HUDEP-2 (cell line): ENCODE measurements around the gene OR2M2.

Experiments
- DNase-seq, 76 experiments: peaks; one replicate each; lab custom pipeline; 2025; ENCODE audit not compliant: unreplicated experiment in 76 of 76; lab: John Stamatoyannopoulos, UW

The OR2M2 gene

DNA sequence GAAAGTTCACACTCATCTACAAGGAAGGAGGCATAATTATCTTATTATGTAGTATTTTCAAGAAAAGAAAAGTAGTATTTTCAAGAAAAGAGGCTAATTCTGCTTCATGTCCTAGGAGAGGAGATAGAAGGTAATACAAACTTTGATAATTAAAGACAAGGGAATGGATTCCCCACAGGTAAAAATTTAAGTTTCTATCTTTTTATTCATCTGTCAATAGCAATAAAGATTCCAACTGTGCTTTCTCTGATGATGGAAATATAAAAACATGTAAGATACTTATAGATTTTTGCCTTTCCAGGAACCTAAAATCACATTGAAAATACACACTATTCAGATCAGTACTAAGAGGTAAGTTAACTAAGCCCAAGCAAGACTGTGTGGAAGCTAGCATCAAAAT, at the start of gene OR2M2:
Gene OR2M2, plus strand, starts transcription at position 301 of the 400 bp plus-strand sequence. CDS start 5,165 bp downstream, outside the sequence.
- no peak for DNase-seq

GRCh38 chr1:248127653-248128052, 47.0 kb upstream of the OR2M2 start:
- DNase-seq: no peak

- DNase-seq: no peak
These were observed 37.8 kb upstream of the OR2M2 start for GRCh38 chr1:248136811-248137210.

DNA sequence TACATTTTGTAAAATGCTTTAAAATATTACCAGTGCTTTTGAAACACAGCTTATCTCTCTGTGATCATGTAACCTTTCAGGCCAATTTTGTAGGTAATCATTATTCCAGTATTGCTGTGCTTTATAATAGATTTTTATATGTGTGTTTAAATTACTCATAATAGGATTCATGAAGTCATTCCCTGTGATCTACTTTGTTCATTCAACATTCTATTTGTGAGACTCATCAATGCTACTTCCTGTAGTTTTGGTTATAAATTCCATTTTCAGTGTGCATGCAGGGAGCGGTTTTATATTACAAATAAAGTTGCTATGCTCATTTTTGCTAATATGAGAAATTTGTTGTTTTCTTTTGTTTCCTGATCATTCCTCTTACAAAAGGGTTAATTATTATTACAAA, 33.8 kb upstream of the OR2M2 start:
- no peak for DNase-seq

- no peak for DNase-seq
These were observed 31.3 kb upstream of the OR2M2 start for GRCh38 chr1:248143311-248143710.

DNA sequence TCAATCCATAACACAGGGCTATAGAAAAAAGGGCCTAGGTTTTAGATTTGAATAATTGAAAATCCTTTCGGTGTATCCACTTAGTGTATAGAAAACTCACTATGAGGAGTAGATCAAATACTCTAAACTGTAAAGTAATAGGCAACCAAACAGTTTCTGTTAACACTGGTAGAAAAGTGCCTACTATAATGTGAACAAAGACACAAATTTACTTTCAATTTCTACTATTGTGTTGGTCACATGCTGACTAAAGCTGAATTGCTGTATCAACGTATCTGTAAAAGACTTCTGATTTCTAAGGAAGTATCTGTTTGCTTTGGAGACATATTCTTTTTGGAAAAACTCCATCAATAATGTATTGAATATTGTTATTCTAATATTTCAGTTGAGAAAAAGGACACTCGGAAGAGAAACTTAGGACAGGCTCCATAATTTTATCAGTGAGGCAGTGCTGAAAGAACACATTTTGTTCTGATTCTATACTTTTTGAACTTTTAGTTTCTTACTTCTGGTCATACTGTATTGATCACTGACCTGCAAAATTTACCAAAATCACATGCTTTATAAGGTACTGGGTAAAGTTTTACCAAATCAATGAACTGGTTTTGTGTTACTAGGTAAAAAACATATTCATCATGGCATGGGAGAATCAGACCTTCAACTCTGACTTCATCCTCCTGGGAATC, 30.0 kb upstream of the OR2M2 start, which contains the start of gene OR2M5:
Gene OR2M5, plus strand, starts transcription at position 636 of the 686 bp plus-strand sequence. Its CDS starts 0 bp downstream, at position 636.
- DNase-seq: no peak

- DNase-seq: no peak
These were observed 22.4 kb upstream of the OR2M2 start for GRCh38 chr1:248152056-248152827.

DNA sequence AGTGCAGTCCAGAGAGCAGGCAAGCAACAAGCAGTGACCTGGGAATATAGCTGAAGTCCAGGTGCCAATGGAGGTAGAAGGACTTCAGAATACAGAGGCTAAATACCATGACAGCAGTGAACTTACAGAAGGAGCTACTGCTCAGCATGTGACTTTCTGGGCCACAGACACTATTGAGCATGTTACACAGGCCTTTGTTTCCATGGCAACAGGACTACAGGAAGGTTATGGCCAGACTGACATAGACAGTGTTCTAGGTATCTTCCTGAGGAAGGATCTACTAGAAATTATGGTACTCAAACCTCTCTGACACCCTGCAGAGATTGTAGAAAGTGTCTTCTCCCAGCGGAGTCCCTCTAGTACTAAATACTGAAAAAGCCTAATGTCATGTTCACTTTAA, 18.7 kb upstream of the OR2M2 start:
- no peak for DNase-seq

GRCh38 chr1:248158758-248159157, 15.9 kb upstream of the OR2M2 start:
- no peak for DNase-seq

DNA sequence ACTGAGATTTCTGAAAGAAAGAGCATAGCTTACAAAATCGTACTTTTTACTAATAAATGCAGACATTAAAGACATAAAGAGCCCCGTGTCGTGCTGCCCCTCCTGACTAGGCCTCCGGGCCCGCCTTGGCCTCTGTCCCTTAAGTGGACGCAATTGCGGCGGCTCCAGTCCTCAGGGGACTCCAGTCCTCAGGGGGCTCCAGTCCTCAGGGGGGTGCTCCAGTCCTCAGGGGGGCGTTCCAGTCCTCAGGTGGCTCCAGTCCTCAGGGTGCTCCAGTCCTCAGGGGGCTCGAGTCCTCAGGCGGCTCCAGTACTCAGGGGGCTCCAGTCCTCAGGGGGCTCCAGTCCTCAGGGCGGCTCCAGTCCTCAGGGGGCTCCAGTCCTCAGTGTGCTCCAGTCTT, 10.6 kb upstream of the OR2M2 start:
- DNase-seq: no peak

DNA sequence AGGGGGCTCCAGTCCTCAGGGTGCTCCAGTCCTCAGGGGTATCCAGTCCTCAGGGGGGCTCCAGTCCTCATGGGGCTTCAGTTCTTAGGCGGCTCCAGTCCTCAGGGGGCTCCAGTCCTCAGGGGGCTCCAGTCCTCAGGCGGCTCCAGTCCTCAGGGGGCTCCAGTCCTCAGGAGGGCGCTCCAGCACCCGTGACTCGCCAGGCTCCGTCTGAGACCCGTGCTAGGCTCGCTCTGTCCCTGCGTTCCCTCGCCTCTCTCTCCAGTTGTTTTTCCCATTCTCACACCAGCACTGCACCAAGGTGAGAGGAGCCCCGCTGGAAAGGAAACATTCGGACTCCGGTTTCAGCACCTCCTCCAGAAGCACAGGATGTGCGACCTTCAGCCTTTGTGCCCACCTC, 9.4 kb upstream of the OR2M2 start:
- no peak for DNase-seq

DNA sequence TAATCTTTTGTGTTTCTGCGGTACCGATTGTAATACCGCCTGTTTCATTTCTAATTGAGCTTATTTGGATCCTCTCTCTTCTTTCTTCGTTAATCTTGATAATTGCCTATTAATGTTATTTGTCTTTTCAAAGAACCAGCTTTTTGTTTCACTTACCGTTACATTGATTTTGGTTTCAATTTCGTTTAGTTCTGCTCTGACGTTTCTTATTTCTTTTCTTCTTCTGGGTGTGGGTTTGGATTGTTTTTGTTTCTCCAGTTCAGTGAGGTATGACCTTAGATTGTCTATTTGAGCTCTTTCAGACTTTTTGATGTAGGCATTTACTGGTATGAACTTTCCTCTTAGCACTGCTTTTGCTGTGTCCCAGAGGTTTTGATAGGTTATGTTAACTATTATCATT, 9.4 kb downstream of the OR2M2 start:
- no peak for DNase-seq

GRCh38 chr1:248187363-248187762, 12.7 kb downstream of the OR2M2 start:
- DNase-seq: no peak

GRCh38 chr1:248189026-248189425, 14.4 kb downstream of the OR2M2 start:
- DNase-seq: no peak

GRCh38 chr1:248194117-248194516, 19.5 kb downstream of the OR2M2 start:
- no peak for DNase-seq

GRCh38 chr1:248196965-248197364, 22.3 kb downstream of the OR2M2 start, which contains the start of gene OR2M3:
Gene OR2M3, plus strand, starts transcription at chr1:248197265. Its CDS starts 5,803 bp downstream, at chr1:248203068.
- no peak for DNase-seq

GRCh38 chr1:248215880-248216279, 41.3 kb downstream of the OR2M2 start:
- no peak for DNase-seq

GRCh38 chr1:248225537-248225936, 50.9 kb downstream of the OR2M2 start:
- DNase-seq: no peak

DNA sequence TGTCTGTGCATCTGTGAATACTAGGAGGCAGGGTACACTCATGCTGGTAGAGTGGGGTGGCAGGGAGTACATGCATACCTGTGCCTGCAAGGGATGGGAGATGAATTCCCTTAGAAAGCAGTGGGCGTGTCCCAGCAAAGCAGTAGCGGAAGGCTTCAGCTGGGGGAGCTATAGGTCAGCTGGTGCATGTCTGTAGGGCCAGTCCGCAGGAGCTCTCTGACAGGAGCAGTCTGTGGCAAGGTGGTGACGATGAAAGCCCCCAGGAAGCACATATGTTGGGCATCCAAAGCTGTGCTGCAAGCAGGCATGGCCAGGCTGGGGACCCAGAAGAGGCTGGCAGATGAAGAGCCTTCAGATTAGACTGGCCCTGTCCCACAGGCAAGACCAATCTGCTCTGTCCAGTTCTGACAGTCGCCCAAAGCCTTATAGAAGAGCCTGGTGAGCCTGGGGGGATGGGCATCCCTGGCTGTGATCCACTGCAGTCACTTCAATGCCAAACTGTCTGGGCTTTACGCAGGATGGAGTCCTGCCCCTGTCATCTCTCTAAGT, 54.8 kb downstream of the OR2M2 start:
- no peak for DNase-seq
